Hepatocyte (in vitro differentiated cells): Measurements from ENCODE around the gene SLC39A1. TPM values are rescaled to one million over a fixed set of nuclear protein-coding genes. Genes with fewer than 3 reads are reported as not detected.
A peak's percentile ranks its signal among the peaks of the same experiment; 100 is the strongest.

ENCODE experiments used
- DNase-seq: peaks from one replicate; pipeline ENCODE4 v3.0.0-alpha.2; 2016; ENCODE audit warnings: low spot score
- H2AFZ ChIP-seq: fragments of 200-600 bp; sonication (generic); 2 replicates; pipeline ENCODE4 v1.6.0; 2016; ENCODE audit warnings: antibody characterized with exemption, mild to moderate bottlenecking
- H3K27ac ChIP-seq: fragments of 200-600 bp; sonication (generic); 2 replicates; pipeline ENCODE4 v1.5.1; 2016; ENCODE audit warnings: mild to moderate bottlenecking
- H3K27me3 ChIP-seq: fragments of 200-600 bp; sonication (generic); 2 replicates; pipeline ENCODE4 v1.6.1; 2016
- H3K36me3 ChIP-seq: fragments of 200-600 bp; sonication (generic); replicated peaks from 2 replicates; pipeline ENCODE4 v1.5.1; 2016; ENCODE audit warnings: low read depth; ENCODE audit not compliant: insufficient read depth
- H3K4me1 ChIP-seq: fragments of 200-600 bp; sonication (generic); 2 replicates; pipeline ENCODE4 v1.5.1; 2016; ENCODE audit warnings: mild to moderate bottlenecking, moderate library complexity; ENCODE audit not compliant: insufficient read depth
- H3K4me2 ChIP-seq: fragments of 200-600 bp; sonication (generic); 2 replicates; pipeline ENCODE4 v1.6.0; 2016
- H3K4me3 ChIP-seq: fragments of 200-600 bp; sonication (generic); 2 replicates; pipeline ENCODE4 v1.5.1; 2016; ENCODE audit warnings: mild to moderate bottlenecking
- H3K79me2 ChIP-seq: fragments of 200-600 bp; sonication (generic); 2 replicates; pipeline ENCODE4 v1.6.0; 2017; ENCODE audit warnings: mild to moderate bottlenecking
- H3K9me2 ChIP-seq: fragments of 200-600 bp; sonication (generic); replicated peaks from 2 replicates; pipeline ENCODE4 v1.6.0; 2017; ENCODE audit warnings: mild to moderate bottlenecking; ENCODE audit not compliant: insufficient read depth
- H3K9me3 ChIP-seq: fragments of 200-600 bp; sonication (generic); 2 replicates; pipeline ENCODE4 v1.5.1; 2016; ENCODE audit warnings: low read depth, mild to moderate bottlenecking
- H4K20me1 ChIP-seq: fragments of 200-600 bp; sonication (generic); 2 replicates; pipeline ENCODE4 v1.6.0; 2016; ENCODE audit warnings: mild to moderate bottlenecking; ENCODE audit not compliant: insufficient read depth, poor library complexity, severe bottlenecking
- EZH2 ChIP-seq: fragments of 200-600 bp; sonication (generic); IDR thresholded peaks from 2 replicates; pipeline ENCODE4 v1.6.1; 2016; ENCODE audit warnings: antibody characterized with exemption, mild to moderate bottlenecking, borderline replicate concordance
- EZH2phosphoT487 ChIP-seq: fragments of 200-600 bp; sonication (generic); IDR thresholded peaks from one replicate; pipeline ENCODE4 v1.6.1; 2018; ENCODE audit warnings: antibody characterized with exemption, mild to moderate bottlenecking, low read depth, moderate library complexity; ENCODE audit not compliant: unreplicated experiment, severe bottlenecking
- WGBS: methylation state at CpG from one replicate; pipeline ENCODE4 v1.1.6; 2016; ENCODE audit warnings: low lambda C conversion rate; ENCODE audit errors: missing lambda C conversion rate; 5-methylcytosine and 5-hydroxymethylcytosine counted together
- polyA plus RNA-seq: library from polyadenylated mRNA; unstranded; fragments of >200 nt; fragmentation: Nextera tagmentation; extraction: Ambion mirVana; gene quantifications from 2 replicates; pipeline ENCODE4 v1.2.1, GENCODE V29; 2016
- total RNA-seq: library from RNA; depleted of rRNA; stranded (reverse); fragments of >200 nt; gene quantifications from 2 replicates; pipeline ENCODE4 v1.2.3, GENCODE V29; 2014
- TF ChIP-seq, protein P1 (sequence below): fragments of 200-600 bp; sonication (generic); IDR thresholded peaks from 2 replicates; pipeline ENCODE4 v1.5.1; 2016; ENCODE audit warnings: antibody characterized with exemption, mild to moderate bottlenecking; ENCODE audit not compliant: poor library complexity

The SLC39A1 gene
- total and polyA plus RNA-seq, 2 experiments from 2014 or later, result 158 to 163 TPM

DNA sequence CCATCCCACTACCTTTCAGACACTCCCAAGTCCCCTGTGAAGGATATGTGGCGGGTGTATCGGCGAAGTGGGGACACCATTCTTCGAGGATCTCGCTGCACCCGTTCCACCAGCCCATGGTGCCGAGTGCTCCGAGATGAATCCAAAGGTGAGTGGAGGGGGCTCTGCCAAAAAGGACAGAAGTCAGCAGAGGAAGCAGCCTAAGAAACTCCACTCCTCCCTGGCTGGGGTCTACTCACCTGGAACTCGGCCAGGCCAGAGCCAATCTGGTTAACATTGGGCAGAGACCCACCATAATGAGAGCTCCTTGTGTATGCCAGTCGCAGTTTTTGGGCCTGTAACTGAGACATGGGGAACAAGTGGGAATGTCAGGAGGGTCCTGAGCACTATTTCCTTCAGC is 8.5 kb downstream of the SLC39A1 start:
- Histone ChIP-seq H3K4me1 (peaks cover 19% of the 10 kb centered on the region), H3K4me2 (peak overlapping the region; percentile 12), H3K27me3 (no peaks in the 10 kb centered on the region), H2AFZ (no peak overlapping the region), H4K20me1 (peaks cover 40% of the 10 kb centered on the region), H3K79me2 (peaks cover 55% of the 10 kb centered on the region), H3K9me2 (no peaks in the 10 kb centered on the region), H3K9me3 (no peaks in the 10 kb centered on the region), H3K4me3 (no peak overlapping the region), H3K27ac (peak overlapping the region; percentile 33), H3K36me3 (no peaks in the 10 kb centered on the region)
- DNase-seq, result no peak
- TF ChIP-seq EZH2 (no peak), EZH2phosphoT487 (no peak)
- TF ChIP-seq, protein P1, sequence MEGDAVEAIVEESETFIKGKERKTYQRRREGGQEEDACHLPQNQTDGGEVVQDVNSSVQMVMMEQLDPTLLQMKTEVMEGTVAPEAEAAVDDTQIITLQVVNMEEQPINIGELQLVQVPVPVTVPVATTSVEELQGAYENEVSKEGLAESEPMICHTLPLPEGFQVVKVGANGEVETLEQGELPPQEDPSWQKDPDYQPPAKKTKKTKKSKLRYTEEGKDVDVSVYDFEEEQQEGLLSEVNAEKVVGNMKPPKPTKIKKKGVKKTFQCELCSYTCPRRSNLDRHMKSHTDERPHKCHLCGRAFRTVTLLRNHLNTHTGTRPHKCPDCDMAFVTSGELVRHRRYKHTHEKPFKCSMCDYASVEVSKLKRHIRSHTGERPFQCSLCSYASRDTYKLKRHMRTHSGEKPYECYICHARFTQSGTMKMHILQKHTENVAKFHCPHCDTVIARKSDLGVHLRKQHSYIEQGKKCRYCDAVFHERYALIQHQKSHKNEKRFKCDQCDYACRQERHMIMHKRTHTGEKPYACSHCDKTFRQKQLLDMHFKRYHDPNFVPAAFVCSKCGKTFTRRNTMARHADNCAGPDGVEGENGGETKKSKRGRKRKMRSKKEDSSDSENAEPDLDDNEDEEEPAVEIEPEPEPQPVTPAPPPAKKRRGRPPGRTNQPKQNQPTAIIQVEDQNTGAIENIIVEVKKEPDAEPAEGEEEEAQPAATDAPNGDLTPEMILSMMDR, result no peak
- WGBS, result 97% methylated on average over 10 of the region's 10 CpGs

DNA sequence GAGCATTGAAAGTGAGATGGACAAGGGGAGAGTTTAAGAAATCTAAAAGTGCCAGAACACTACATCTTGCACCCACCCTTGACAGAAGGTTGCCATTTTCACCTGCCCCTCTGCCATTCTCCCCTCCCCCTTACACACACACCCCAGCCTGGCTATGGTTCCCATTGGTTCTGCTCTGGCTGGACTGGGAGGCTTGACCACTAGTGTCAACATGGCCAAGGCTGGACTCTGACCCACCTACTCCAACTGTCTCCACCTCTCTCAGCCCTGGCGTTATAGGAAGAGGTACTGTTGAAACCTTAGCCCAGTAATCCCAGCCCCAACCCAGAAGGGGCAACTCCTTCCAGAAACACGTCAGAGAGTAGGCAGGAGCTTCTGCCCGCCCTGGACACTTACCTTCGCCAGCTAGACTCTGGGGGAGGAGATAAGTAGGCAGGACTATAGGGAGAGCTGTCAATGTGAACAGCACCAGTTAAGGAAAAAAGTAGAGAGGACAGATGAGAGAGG is 9.4 kb downstream of the SLC39A1 start:
- no peak overlapping the region for H3K4me3 ChIP-seq
- no peak overlapping the region for H2AFZ ChIP-seq
- TF ChIP-seq, protein P1, result no peak
- TF ChIP-seq EZH2, result no peak
- TF ChIP-seq EZH2phosphoT487, result no peak
- no peaks in the 10 kb centered on the region for H3K27me3 ChIP-seq
- peak overlapping the region; percentile 33 for H3K27ac ChIP-seq
- H3K9me2 ChIP-seq, result no peaks in the 10 kb centered on the region
- H3K79me2 ChIP-seq, result peaks cover 55% of the 10 kb centered on the region
- peaks cover 15% of the 10 kb centered on the region for H3K4me1 ChIP-seq
- peaks cover 40% of the 10 kb centered on the region for H4K20me1 ChIP-seq
- WGBS, result 66% methylated on average over 4 of the region's 4 CpGs
- no peaks in the 10 kb centered on the region for H3K9me3 ChIP-seq
- peak; percentile 62 for DNase-seq
- no peaks in the 10 kb centered on the region for H3K36me3 ChIP-seq
- H3K4me2 ChIP-seq, result peak overlapping the region; percentile 12

DNA sequence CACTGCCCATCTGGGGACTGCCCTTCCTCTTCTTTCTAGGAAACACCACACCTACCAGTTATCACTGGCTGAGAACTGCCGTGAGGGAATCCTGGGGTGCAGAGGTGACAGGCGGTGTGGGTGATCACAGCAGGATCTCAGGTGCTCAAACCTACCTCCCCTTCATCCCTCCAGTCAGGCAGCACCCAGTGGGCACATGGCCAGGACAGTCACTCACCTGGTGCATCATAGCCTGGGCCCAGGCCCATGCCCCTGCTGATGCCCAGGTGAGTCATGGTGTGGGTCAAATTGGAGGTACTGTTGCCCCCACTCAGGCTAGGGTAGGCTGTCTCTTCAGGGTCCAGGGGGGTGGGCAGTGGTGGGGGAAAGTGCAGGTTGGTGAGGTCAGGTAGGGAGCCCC is 11.5 kb downstream of the SLC39A1 start:
- Histone ChIP-seq H3K79me2 (peaks cover 43% of the 10 kb centered on the region), H3K27ac (no peak overlapping the region), H3K4me3 (no peak overlapping the region), H2AFZ (no peak overlapping the region), H3K27me3 (no peaks in the 10 kb centered on the region), H3K9me3 (no peaks in the 10 kb centered on the region), H3K9me2 (no peaks in the 10 kb centered on the region), H3K4me1 (peaks cover 10% of the 10 kb centered on the region), H3K36me3 (no peaks in the 10 kb centered on the region), H3K4me2 (no peak overlapping the region), H4K20me1 (peaks cover 29% of the 10 kb centered on the region)
- DNase-seq, result no peak
- TF ChIP-seq EZH2 (no peak), EZH2phosphoT487 (no peak)
- TF ChIP-seq, protein P1, result no peak
- 98% methylated on average over 2 of the region's 2 CpGs for WGBS

DNA sequence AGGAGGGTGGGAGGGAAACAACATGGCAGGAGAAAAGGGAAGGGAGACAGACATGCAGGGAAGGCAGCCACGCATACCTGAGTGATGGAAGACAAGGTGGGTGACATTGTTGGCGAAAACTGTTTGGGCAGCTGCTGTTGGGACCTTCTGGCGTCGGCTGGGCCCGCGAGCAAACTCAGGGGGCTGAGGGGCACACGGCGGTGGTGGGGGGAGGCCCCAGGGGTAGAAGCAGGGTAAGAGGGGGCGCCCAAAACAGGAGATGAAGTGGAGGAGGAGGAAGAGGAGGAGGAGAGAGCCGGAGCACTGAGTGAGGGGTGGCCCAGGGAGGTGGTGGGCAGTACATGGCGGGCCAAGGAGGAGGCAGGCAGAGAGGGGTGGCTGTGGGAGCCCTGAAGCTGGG is 12.2 kb downstream of the SLC39A1 start:
- Histone ChIP-seq H3K9me2 (no peaks in the 10 kb centered on the region), H3K79me2 (peaks cover 37% of the 10 kb centered on the region), H3K4me2 (no peak overlapping the region), H3K36me3 (no peaks in the 10 kb centered on the region), H2AFZ (no peak overlapping the region), H3K4me1 (peaks cover 10% of the 10 kb centered on the region), H3K9me3 (no peaks in the 10 kb centered on the region), H4K20me1 (peaks cover 23% of the 10 kb centered on the region), H3K4me3 (no peak overlapping the region), H3K27me3 (no peaks in the 10 kb centered on the region), H3K27ac (no peak overlapping the region)
- no peak for DNase-seq
- 98% methylated on average over 8 of the region's 11 CpGs for WGBS
- TF ChIP-seq EZH2phosphoT487 (no peak), EZH2 (no peak)
- TF ChIP-seq, protein P1, result no peak
